ENCODE data around the gene COL4A2.

- TF ChIP-seq SMC3 (IDR thresholded peaks at IDR 0.05) (no peak), RAD21 (conservative IDR thresholded peaks at IDR 0.05 in 1 of 2, IDR thresholded peaks at IDR 0.05 in 1 of 2) (no peak)
These were observed 34.6 kb downstream of the COL4A2 start for GRCh38 chr13:110341445-110342244.
